NCI-H2196 treated with DMSO at 0.1 percent for 48 hours (cell line): ENCODE results near the gene PKM.
A peak's percentile ranks its signal among the peaks of the same experiment; 100 is the strongest.

ENCODE experiments used
- DNase-seq: peaks from one replicate; lab custom pipeline; 2025; ENCODE audit not compliant: unreplicated experiment; lab: John Stamatoyannopoulos, UW

Gene PKM

DNA sequence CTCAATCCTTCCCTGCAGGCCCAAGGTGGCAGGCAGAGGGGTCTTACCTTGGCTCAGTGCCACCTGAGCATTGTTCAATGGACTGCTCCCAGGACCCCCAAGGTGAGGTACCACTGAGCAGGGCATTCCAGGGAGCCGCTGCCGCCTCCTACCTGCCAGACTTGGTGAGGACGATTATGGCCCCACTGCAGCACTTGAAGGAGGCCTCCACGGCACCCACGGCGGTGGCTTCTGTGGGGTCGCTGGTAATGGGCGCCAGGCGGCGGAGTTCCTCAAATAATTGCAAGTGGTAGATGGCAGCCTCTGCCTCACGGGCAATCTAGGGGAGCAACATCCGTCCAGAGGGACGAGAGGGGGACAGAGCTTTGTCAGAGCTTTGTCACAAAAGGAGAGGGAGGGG, 28.7 kb downstream of the PKM start:
- DNase-seq: no peak

DNA sequence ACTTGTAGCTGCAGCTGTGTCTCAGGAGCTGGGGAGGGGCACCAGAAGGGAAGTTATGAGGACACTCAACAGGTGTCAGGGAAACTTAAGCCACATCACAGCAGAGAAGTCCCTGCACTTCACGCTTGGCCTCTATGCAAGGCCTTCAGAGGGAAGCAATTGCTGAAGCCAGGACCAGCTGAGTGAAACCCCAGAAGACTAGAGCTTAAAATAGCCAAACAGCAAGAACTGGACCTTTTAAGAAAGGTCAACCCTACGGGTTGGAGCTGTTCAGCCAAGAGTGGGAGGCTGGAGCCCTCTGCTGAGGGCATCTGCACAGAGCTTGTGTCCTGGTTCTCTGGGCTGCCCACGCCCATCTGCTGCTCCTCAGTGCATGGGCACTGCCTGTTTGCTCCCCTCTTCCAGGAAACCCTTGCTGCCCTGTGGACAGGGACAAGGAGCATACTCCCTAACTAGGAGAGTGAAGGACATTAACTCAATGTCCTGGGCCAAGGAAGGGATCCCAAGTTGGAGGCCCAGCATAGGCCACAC, 29.5 kb downstream of the PKM start:
- no peak for DNase-seq

DNA sequence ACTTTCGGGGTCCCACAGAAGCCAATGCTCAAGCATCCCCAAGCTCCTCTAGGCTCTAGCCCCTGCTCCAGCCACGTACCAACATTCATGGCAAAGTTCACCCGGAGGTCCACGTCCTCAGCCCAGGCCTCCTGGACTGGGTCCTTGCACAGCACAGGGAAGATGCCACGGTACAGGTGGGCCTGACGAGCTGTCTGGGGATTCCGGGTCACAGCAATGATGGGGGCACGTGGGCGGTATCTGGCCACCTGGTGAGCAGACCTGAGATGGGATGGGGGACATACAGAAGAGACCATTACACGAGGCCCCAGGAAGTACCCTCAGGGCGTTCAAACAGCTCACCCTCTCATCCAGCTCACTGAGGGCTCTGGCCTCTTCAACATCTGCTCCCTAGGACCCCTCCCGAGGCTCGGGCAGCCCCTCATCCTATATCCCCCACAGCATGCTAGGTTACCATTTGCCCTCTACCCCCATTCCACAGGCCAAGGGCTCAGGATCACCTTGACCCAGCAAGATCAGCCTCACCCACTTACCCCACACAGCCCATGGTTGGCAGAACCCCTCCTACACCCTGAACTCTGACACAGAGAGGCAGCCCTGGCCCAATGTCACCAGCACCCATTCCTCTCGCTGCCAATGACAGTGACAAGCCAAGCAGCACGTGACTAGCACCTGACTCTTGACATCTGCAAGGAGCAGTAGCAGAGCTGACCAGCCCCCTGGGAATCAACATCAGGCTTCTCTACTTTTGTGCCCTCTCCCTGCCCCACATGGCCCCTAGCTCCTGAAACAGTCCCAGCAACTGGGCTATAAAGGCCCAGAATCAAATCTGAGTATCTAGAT, 30.4 kb downstream of the PKM start:
- DNase-seq: no peak

DNA sequence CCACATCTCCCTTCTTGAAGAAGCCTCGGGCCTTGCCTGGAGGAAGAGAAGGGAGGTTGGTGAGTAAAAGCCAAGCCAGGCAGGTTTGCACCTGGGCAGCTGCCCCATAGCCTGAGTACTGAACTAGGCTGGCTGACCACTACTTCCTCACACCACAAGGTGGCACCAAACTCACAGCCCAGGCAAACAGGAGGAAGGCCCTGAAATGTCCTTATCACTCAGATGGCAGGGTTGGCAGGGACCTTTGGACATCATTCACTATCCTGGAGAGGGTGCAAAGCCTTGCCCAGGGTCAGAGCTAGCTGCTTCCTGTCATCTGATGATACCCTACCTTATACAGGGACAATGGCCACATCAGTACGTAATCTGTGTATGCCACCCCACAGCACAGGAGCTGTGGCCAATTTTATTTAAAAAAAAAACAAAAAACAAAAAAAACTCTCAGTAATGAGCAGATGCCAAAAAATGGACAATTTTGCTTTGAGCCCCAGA, 31.2 kb downstream of the PKM start:
- peak; percentile 60 for DNase-seq

DNA sequence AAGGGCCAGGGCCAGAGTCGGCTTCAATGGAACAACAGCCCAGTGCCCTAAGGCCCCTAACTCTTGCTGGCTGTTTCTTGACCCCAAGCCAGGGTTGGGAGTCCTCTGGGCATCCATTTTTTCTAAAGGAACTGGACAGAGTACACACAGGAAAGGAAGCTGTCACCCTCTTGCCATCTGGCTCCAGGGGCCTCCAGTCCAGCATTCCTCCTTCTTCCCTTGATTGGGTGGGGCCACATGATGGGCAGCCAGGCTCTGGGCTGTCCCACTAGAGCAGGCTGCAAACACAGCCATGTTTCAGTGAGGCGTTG, 31.8 kb downstream of the PKM start:
- DNase-seq: no peak

DNA sequence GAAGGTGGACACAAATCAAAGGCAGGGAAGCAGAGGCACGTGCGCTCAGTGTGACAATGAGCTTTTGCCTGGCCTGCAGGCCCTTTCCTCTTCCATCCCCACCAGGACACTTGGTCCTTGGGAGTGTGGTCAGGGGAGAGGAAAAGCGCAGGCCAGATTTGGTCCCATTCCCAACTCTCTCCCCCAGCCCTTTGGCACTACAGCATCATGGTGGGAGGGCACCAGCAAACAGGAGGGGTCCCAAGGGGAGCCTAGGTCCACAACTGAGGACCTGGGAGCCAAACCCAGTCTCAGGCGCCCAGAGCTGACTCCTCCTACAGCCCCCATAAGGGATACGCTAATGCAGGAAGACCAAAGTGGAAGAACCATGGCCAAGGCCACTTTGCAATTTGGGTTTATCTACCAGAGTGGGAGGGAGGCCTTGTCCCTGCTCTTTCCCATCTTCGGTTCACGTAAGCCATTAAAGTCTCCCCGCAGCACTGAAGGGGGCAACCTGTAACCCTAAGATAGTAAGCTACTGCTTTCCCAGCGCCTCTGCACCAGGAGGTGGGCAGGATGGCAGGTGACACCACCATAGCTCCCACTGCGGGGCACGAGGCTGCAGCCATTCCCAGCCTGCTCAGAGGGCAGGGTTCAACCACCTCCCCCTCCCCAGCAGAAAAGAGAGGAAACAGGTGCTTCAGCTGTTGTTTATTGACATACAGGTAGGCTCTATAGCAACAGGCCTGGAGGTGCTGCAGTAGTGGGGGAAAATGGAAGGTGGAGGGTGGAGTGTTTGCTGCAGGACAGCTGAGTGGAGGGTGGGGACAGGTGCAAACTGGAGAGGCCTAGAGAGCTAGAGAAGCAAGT, 32.4 kb downstream of the PKM start:
- DNase-seq: peak; percentile 38

DNA sequence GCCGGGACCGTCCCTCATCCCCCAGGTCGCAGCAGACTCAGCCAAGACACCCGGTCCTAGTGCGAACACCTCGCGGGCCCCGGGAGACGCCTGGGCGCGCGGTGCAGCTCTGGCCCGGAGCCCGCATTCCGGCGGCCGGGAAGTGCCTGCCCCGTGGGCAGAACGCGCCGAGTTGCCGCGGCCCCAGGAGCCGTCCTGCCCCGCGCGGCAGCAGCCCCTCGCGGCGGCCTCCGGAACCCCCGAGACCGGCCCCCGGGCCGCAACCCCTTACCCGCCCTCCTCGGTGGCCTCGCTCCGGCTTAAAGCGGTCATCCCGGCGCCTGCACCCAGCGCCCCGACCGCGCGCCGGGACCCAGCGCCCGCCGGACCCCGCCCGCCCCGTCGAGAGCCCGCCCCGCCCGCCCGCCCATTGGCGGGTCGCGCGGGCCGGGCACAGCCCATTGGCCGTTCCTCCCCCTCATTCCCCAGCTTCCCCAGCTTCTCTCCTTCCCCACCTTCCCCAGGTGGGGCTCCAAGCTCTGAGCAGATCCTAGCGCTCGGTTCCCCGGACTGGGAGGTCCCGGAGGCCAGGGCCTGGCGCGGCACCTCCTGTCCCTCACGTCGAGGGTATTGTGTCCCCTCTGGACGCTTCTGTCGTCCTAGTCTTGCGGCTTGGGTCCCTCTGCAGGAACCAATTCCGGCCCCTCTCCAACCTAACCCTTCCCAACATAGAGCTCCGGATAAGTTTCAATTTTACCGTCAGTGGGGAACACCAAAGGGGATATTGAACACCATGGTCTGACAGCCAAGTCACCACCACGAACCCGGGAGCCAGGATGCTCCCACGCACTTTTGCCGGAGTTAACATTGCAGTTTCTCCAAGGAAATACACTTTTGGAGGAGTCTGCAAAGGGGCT, 33.3 kb downstream of the PKM start, which contains the start of gene GRAMD2A:
Gene GRAMD2A, minus strand, starts transcription at position 328 of the 896 bp plus-strand sequence.
- peak; percentile 13 for DNase-seq

DNA sequence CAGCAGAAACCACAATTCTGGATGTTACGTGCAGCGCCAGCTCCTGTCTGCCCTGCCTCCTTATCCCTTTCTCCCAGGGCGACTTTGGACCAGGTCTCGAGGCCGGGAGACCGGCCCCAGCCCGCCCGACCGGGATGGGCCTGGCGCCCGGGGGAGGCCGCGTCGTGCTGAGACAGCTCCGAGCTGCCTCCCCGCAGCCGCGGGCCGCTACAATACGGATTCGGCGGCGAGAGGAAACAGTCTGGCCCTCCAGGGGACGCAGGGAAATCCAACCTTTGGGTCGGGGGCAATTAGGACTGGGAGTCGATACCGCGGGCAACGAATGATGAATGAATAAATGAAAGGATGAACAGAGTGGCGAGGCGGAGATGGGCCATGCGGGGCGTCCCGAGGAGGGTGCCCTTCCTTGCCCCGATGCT, 33.9 kb downstream of the PKM start:
- DNase-seq: no peak

DNA sequence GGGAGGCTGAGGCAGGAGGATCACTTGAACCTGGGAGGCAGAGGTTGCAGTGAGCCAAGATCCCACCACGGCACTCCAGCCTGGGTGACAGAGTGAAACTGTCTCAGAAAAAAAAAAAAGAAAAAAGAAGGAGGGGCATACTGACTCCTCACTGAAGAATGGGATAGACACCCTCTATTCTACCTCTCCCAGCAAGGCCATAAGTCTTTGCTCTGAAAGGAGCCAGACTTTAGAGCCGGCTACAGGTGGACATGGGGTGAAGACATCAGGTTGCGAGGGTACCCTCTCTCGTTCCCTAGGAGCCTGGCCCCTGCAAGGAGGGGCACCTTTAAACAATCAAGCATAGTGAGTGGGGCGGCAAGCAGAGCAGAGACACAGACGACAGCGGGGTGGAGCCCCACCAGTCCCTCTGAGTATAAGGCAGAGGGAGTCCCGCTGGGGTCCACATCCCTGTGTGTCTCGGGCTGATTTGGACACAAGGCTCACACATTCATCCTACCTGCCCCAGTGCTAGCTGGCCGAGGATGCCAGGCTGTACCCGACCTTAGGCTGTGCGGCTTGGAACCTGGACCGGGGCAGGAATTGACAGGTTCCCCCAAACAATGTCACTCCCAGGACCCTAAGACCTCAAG, 34.5 kb downstream of the PKM start:
- no peak for DNase-seq

DNA sequence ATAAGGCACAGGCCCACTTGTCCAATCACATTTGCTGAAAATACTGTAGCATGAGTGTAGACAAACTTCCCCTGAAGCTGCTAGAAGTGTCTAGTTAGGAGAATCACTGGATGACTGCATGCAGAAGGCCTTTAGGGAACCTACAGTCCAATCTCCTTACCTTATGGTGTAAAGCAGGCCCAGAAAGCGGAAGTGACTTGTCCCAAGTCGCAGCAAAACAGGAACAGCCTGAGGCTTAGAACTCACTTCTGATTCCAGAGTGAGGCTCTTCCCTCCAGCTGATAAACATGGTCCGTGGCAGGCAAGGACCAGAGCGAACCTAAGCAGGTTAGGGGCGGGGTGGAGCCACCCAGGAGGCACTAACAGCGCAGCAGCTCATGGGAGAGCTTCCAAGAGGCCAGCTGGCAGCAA, 35.9 kb downstream of the PKM start:
- no peak for DNase-seq

DNA sequence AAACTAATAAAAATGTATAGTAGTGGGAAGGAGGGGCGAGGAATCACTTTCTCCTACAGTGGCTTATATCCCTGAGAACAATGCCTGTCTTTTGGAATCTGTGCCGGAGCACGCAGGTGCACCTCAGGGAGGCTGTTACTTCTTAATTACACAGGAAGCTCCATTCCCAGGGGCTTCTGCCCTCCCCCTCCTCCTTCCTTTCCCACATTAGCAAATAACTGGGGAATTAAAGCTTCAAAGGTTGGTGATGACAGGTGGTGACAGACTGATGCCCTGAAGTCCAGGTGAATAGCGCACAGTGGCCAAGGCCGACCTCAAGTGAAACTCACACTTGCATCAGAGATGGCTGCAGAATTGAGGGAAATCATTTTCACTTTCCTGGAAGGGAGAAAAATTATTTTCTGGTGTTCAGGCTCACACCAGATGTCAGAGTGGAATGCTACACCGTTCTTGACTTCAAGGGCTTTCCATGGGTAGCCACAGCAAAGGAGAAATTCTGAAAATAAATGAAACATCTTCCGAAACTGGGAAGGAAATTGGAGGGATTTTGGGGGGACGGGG, 37.1 kb downstream of the PKM start:
- no peak for DNase-seq

DNA sequence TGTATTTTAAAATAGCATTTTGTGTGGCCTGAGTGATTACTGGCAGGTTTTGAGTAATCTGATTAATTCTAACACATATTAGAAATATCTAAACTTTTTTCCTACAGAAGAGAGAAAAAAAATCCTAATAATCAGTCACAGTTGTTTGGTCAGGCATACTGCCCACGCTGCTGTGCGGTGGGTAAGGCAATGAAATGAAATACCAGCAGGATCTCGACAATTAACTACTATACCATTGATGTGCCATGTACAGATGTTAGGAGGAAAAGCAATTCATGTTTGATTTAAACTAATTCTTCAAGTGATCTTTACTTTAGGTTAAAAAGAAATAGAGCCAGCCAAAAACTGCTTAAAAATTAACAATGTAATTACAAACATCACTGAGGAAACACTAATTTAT, 38.6 kb downstream of the PKM start:
- DNase-seq: no peak

DNA sequence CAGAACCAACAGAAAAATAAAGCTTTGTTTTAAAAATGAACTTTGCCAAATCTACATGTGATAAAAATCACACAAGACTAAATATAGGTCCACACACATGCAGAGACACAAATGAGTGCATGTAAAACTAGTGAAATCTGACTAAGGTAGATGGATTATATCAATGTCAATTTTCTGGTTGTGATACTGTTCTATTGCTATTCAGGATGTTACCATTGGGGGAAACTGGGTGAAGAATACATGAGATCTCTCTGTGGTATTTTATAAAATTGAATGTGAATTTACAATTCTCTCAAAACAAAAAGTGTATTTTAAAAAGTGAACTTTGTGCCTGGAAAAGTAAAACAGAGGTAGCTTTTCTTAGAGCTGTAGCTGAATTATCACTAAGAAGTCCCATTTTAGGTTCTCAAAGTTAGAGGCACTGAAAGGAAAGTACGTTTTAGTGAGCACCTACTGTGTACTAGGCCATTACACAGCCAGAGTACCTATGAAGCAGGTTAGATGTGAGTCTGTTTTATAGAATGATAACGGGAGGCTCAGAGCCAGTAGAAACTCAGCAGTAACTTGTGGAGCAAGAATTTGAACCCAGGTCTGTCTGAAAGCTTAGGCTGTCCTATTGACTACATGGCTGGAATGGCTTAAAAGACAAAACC, 41.6 kb downstream of the PKM start:
- DNase-seq: no peak

DNA sequence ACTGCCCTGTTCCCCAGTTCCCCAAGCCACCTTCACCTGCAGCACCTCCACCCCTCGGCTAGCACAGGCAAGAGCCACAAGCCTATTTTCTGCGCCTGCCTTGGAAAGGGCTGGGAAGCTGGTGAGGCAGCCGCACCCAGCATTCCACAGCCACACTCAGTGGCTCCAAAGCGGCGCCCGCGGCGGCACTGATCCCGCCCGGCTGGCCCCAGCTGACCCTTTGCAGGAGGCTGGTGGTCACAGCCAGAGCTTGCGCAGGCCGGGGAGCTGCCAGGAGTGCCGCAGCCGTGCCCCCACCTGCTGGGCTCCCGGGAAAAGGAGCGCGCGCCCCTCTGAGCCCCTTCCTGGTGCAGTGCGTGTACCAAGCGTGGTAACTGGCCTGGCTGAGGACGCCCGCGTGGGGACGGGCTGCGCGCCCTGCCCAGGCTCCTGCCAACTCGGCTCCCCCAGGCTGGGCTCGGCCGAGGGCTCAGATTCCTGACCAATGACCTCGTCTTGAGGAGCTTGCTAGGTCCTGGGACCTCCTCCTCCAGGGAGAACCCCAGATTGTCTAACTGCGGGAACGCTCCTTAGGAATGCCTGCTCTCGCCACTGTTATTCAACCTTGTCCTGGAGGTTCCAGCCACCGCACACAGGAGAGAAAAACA, 46.7 kb downstream of the PKM start:
- DNase-seq: no peak

DNA sequence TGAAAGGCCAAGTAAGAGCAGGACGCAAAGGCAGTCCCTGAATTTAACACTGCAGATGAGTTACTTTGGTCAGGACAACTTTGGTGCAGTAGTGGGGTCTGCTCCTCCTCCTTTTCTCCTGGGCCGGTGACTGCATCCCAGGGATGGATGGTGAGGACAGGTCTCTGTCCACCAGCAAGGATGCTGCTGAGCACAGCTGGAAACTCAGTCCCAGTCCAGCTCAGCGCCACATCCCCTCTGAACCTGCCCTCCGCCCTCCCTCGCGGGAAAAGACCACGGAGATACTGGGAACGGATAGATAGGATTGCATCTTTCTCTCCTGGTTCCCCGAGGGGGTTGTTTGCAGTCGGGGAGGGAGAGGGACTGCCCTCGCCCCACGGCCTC, 47.2 kb downstream of the PKM start:
- no peak for DNase-seq

DNA sequence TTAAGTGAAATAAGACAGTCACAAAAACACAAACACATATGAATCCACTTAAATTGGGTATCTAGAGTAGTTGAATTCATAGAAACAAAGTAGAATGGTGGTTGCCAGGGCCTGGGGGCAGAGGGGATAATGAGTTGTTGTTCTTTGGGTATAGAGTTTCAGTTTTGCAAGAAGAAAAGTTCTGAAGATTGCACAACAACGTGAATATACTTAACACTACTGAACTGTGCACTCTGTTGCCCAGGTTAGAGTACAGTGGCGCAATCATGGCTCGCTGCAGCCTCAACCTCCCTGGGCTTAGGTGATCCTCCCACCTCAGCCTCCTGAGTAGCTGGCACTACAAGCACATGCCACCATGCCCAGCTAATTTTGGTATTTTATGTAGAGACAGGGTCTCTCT, 48.3 kb downstream of the PKM start:
- DNase-seq: no peak

DNA sequence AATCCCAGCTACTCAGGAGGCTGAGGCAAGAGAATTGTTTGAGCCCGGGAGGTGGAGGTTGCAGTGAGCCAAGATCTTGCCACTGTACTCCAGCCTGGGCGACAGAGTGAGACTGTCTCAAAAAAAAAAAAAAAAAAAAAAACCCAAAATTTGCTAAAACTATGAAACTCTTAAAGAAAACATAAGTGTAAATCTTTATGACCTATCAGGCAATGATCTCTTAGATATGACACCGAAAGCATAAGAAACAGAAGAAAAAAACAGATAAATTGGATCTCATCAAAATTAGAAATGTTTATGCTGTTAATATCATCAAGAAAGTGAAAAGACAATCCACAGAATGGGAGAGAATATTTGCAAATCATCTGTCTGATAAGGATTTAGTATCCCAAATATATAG, 48.7 kb downstream of the PKM start:
- no peak for DNase-seq

DNA sequence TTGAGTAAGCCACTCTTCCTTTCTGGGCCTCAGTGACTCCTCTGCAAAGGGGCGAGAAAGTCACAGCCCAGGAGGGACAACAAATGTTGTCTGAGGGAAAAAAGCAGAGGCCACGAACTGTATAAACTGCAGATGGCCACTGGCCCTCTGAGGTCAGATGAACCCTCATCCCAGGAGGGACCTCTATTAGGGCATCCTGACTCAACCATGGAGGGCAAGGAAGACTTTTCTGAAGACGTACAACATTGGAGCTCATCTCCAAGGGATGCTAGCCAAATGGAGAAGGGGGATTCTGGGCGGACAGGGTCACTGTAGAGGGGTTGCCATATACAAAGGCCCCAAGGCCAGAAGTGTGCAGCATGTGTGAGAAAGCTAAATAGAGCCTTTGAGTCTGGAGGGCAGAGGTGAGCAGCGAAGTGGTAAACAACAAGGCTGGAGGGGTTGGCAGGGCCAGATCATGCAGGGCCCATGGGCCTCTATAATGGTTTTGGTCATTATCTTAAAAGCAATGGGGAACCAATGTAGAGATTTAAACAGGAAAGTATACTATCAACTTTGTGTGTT, 50.1 kb downstream of the PKM start:
- no peak for DNase-seq
